HG03280 (cell line): ENCODE measurements around the gene SH3GL3.

ENCODE experiments used
- ATAC-seq: cut with Tn5 transposase; IDR thresholded peaks from one replicate; pipeline ENCODE4 v1.9.1; 2021; ENCODE audit warnings: mild to moderate bottlenecking, moderate library complexity; ENCODE audit not compliant: unreplicated experiment

The SH3GL3 gene, protein sequence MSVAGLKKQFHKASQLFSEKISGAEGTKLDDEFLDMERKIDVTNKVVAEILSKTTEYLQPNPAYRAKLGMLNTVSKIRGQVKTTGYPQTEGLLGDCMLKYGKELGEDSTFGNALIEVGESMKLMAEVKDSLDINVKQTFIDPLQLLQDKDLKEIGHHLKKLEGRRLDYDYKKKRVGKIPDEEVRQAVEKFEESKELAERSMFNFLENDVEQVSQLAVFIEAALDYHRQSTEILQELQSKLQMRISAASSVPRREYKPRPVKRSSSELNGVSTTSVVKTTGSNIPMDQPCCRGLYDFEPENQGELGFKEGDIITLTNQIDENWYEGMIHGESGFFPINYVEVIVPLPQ

GRCh38 chr15:83446904-83447709, at the start of gene SH3GL3:
TSS of gene SH3GL3 (plus strand) at chr15:83447341. CDS start at chr15:83447534, 193 bp downstream.
- no peak for ATAC-seq

DNA sequence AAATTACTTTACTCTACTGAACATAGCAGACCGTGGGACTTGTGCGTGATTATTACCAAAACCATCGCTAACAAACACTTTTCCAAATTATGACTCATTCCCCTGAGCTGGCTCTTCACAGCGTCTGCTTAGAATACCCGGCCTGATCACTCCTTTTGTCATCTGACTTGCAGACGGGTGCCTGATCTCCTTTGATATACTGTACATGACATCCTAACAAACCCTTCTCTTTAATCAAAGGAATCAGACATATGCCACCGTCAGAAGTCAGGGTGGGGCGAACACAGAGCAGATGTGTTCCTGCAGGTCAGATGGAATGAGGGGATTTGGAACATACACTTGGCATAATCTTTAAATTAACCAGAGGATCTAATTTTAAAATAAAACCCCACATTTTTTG, 48.5 kb upstream of the SH3GL3 start:
- ATAC-seq, result no peak

DNA sequence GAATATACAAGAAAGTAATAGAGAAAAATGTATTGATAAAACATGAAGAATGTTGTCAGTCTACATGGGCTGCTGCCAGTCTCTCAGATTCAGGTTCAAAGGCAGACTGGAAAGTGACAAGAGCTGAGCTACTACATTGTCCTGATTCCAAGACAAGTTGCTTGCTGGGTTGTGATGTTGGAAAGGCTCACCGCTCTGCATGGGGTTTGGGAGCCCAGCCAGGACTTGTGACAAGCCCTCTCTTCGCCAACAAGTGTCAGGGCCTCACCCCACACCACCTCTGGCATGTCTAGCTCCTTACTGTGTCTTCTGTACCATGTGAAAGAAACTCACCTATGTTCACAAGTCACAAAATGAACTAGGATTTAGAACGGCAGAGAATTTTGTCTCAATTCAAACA, 43.0 kb upstream of the SH3GL3 start:
- no peak for ATAC-seq

DNA sequence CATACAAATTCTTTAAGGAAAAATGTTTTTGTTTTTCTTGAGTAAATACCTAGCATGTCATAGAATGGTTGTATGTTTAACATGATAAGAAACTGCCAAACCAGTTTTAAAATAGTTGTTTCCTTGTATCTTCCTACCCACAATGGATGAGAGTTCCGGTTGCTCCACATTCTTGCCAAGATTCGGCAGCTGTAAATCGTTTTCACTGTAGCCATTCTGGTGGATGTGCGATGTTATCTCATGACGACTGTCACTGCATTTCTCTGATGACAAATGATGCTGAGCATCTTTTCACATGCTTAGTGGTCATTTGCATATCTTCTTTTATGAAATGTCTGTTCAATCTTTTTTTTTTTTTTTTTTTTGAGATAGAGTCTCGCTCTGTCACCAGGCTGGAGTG, 36.6 kb upstream of the SH3GL3 start:
- no peak for ATAC-seq

- ATAC-seq, result no peak
Measured at GRCh38 chr15:83413054-83413719, 34.0 kb upstream of the SH3GL3 start.

GRCh38 chr15:83422081-83422480, 25.1 kb upstream of the SH3GL3 start:
- no peak for ATAC-seq

DNA sequence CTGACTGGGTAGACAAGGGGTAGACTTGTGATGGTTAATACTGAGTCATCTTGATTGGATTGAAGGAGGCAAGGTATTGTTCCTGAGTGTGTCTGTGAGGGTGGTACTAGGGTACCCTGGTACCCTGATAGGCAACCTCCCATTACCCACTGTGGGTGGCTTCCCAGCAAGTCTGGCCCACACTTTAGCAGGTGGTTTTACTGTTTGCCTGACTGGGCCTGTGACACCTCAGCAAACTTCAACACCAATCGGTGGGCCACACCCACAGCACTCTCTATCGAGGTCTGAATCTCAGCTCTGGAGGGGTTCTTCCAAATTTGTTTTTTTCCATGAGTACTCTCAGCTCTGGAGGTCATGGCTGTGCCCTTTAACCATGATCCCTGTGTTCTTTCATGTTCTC, 24.6 kb upstream of the SH3GL3 start:
- no peak for ATAC-seq

GRCh38 chr15:83424101-83424500, 23.0 kb upstream of the SH3GL3 start:
- ATAC-seq, result no peak

DNA sequence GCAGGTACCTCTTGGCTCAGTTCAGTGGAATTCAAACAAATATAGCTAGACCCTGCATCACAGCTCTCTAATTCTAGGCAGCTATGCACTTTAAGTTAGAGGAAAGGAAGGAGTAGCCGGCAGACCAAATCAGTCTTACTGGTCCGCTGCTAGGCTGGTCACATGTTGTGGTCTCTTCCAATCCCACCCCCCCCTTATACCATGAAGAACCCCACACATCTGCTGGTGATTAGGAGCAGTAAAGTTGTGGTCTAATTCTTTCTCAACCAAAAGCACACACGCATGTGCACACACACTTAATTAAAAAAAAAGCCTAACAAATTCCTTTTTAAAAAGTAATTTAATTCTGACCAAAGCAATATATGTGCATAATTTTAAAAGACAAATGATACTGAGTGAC, 16.7 kb upstream of the SH3GL3 start:
- no peak for ATAC-seq

GRCh38 chr15:83431521-83431920, 15.6 kb upstream of the SH3GL3 start:
- ATAC-seq, result no peak

GRCh38 chr15:83435202-83435601, 11.9 kb upstream of the SH3GL3 start:
- no peak for ATAC-seq

DNA sequence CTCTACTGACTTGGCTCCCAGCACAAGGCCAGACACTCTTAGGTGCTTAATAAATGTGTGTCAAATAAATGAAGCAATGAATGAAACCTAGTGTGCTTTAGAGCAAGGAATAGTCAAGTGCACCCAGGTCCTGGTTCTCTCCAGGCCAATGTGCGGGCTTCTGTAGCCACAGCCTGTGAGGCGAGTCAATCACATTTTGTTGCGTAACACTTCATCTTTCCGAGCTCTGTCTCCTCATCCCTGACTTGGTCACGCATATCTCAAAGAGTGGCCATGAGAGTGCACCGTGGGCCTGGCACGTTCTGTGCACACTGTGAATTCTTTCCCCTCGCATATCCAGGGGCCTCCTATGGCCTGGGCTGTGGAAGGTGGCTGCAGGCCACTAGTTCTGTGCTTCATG, 11.4 kb upstream of the SH3GL3 start:
- ATAC-seq, result no peak

- no peak for ATAC-seq
Measured at GRCh38 chr15:83436513-83437158, 10.5 kb upstream of the SH3GL3 start.

DNA sequence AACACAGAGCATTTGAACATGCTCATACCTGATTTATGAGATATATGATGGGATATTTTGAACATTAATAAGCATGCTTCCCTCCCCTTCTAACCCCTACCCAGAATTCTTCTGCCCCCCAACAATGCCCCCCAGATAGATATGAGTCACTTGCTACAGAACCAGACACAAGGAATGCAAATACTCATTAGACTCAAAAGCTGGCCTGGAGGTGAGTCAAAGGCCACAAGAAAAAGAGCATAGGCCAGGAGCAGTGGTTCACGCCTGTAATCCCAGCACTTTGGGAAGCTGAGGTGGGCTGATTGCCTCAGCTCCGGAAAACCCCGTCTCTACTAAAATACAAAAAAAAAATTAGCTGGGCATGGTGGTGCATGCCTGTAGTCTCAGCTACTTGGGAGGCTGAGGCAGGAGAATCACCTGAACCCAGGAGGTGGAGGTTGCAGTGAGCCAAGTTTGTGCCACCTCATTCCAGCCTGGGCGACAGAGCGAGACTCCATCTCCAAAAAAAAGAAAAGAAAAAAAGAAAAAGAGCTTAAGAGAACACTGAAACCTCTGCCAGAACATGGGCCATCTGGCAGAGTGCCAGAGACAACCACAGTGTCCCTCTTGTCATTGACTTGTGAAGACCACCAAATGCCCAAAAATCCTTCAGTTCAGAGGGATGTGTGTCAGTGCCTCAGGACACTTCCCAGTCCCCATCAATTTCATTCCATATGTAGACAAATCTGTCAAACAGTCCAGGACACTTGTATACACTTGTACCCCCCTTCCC, 3.9 kb upstream of the SH3GL3 start:
- ATAC-seq, result no peak

DNA sequence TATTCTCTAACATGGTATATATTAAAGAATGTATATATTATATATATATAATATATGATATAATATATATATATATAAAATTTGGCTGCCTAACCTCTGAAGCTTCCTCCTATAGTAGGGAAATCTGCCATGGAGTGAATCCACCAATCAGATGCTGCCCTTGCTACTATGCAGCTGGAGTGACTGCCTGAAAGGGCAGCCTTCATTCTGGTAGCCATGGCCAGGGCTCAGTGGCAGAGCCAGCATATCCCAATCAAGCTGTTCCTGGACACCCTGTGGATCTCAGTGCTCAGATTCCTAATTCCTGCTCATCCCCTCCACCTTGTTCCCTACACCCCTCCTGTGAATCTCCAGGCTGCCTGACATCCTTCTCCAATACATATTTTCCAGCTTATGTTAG, 2.2 kb upstream of the SH3GL3 start:
- no peak for ATAC-seq

GRCh38 chr15:83445643-83446042, 1.5 kb upstream of the SH3GL3 start:
- no peak for ATAC-seq

GRCh38 chr15:83446417-83446816, 724 bp upstream of the SH3GL3 start:
- no peak for ATAC-seq

DNA sequence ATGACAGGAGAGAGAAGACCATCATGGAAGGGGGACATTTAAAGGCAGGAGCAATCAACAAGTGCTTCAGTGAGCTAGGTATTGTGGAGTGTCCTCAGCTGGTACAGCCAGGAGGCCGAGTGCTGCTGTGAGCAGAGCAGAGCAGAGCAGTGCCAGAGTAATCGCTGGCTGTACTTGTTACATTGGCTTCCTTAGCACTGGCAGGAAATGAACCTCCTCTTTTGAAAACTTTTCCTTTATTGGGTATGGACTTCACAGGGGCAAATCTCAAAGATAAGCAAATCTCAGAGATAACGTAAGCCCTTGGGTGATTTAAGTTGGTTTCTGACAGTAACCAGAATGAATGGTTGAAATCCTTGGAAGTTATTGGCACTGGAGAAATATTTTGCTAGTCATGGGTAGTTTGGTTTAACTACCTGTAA, 2.1 kb downstream of the SH3GL3 start:
- no peak for ATAC-seq

DNA sequence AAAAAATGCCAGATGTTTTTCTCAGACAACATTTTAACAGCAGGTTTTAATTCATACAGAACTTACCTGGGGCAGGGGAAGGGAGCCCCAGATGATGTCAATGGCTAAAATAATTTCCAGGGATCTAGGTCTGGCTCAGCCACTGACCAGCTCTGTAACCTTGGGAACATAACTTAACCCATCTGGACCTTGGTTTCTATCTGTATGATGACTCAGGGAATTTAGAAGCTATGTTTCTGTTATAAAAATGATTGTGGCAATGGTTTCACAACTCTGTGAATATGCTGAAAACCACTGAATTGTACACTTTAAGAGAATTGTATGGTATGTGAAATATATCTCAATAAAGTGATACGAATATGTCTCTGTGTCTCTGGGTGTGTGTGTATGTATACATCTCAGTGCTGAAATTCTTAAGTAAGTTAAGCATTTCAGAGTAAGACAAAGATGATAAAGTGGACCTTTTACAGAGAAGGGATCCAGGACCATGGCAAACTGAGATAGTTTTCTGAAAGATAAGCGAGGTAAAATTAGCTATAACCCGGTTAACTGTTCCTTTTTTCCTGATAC, 2.9 kb downstream of the SH3GL3 start:
- ATAC-seq, result no peak

DNA sequence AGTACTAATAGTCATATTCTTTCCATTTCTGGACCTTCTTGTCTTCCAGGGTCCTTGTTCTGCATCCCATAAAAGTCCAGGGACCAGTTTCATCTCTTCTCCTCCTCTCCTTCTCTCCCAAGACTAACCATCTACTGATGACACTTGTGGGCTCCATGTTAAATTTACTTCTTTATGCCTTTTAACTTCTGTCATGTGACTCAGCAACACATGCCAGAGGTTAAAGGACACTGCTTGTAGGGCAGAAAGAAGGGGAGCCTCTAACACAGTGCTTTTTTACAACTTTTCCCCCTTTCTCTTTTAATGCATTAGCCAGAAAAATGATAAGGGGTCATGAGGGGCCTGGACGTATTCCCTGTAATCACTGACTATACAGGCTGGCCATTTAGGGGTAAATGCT, 10.0 kb downstream of the SH3GL3 start:
- ATAC-seq, result no peak
